Lower lobe of right lung (tissue), 2 donors: Measurements from ENCODE around the gene NACC2. TPM values are rescaled to one million over a fixed set of nuclear protein-coding genes. Genes with fewer than 3 reads are reported as not detected.

ENCODE experiments used
- ATAC-seq, 2 donors: fragments of 200-7000 bp; cut with Tn5 transposase; one replicate each; pipeline ENCODE4 v1.9.1; 2020 to 2022; ENCODE audit warnings: mild to moderate bottlenecking in 2 of 2, moderate library complexity in 2 of 2
- DNase-seq: peaks from one replicate; pipeline ENCODE4 v3.0.0-alpha.2; 2020
- H3K27ac ChIP-seq: fragments of 200-600 bp; one replicate; pipeline ENCODE4 v1.8.0; 2022
- H3K27me3 ChIP-seq: fragments of 200-600 bp; one replicate; pipeline ENCODE4 v1.8.0; 2022; ENCODE audit warnings: low read depth
- H3K36me3 ChIP-seq: fragments of 200-600 bp; one replicate; pipeline ENCODE4 v1.8.0; 2022; ENCODE audit warnings: mild to moderate bottlenecking
- H3K4me1 ChIP-seq: fragments of 200-600 bp; one replicate; pipeline ENCODE4 v1.8.0; 2022
- H3K4me3 ChIP-seq: fragments of 200-600 bp; one replicate; pipeline ENCODE4 v1.8.0; 2022; ENCODE audit warnings: mild to moderate bottlenecking
- H3K9me3 ChIP-seq: fragments of 200-600 bp; one replicate; pipeline ENCODE4 v1.8.0; 2022
- CTCF ChIP-seq: fragments of 200-600 bp; IDR thresholded peaks from one replicate; pipeline ENCODE4 v1.8.0; 2022; ENCODE audit warnings: antibody characterized with exemption, mild to moderate bottlenecking
- intact Hi-C: fragments of 100-400 bp; cut with DNase I; formaldehyde crosslinking; loops from one replicate; pipeline ENCODE4 v1.11.0; 2022
- total RNA-seq: library from RNA; stranded (reverse); fragmentation: NEBNext Ultra II Directional; extraction: Animal tissue kit (Norgen Biotek cat#: 25700); gene quantifications from one replicate; pipeline ENCODE4 v1.2.1, GENCODE V29; 2021
- donor health status: DM: no; HTN: yes; CAD: no; lungs with severe emphysema.

NACC2 gene
- total RNA-seq, 1 donor from 2014 or later = 27.0 TPM

- ATAC-seq (peak; percentile 73 to 74), DNase-seq (peak; percentile 76)
- H3K4me3 ChIP-seq = no peak overlapping the region
- no peaks in the 10 kb centered on the region for H3K9me3 ChIP-seq
- no peaks in the 10 kb centered on the region for H3K27me3 ChIP-seq
- peaks cover 24% of the 10 kb centered on the region for H3K36me3 ChIP-seq
- TF ChIP-seq CTCF = no peak
- intact Hi-C loops = no loop called here
- H3K27ac ChIP-seq = no peak overlapping the region
- H3K4me1 ChIP-seq = peaks cover 36% of the 10 kb centered on the region
Observed at GRCh38 chr9:136017289-136018190, 77.5 kb downstream of the NACC2 start.

GRCh38 chr9:136016572-136017288 lies 78.4 kb downstream of the NACC2 start:
- Histone ChIP-seq H3K27me3 (no peaks in the 10 kb centered on the region), H3K36me3 (peaks cover 31% of the 10 kb centered on the region), H3K9me3 (no peaks in the 10 kb centered on the region), H3K4me3 (no peak overlapping the region), H3K4me1 (peaks cover 45% of the 10 kb centered on the region), H3K27ac (no peak overlapping the region)
- intact Hi-C loops = no loop called here
- TF ChIP-seq CTCF = no peak
- DNase-seq (peak; percentile 43), ATAC-seq (peak in 1 of 2 donors; percentile 1)

- ATAC-seq = peak; percentile 13 to 49
- Histone ChIP-seq H3K27ac (no peak overlapping the region), H3K4me3 (no peak overlapping the region), H3K27me3 (no peaks in the 10 kb centered on the region), H3K9me3 (no peaks in the 10 kb centered on the region), H3K4me1 (peaks cover 49% of the 10 kb centered on the region), H3K36me3 (peaks cover 39% of the 10 kb centered on the region)
- TF ChIP-seq CTCF = no peak
- intact Hi-C loops = no loop called here
- DNase-seq = peak; percentile 68
Observed at GRCh38 chr9:136015656-136016571, 79.2 kb downstream of the NACC2 start.

- H3K4me3 ChIP-seq = no peak overlapping the region
- peaks cover 42% of the 10 kb centered on the region for H3K36me3 ChIP-seq
- intact Hi-C loops = no loop called here
- no peak for ATAC-seq
- TF ChIP-seq CTCF = no peak
- H3K4me1 ChIP-seq = peaks cover 55% of the 10 kb centered on the region
- H3K9me3 ChIP-seq = no peaks in the 10 kb centered on the region
- DNase-seq = peak; percentile 33
- H3K27ac ChIP-seq = peak overlapping the region; percentile 18
- no peaks in the 10 kb centered on the region for H3K27me3 ChIP-seq
Observed at GRCh38 chr9:136014924-136015633, 80.0 kb downstream of the NACC2 start.
